Left hindlimb (tissue), 1 donor: ENCODE data around the gene DPH5.
"Not testable (repeated sequence)": the region's sequence is repeated elsewhere in the genome, so short reads cannot be mapped to it uniquely, and the experiment has no call there.

Experiments used
- DNase-seq: peaks from one replicate; pipeline ENCODE4 v3.0.0-alpha.2; 2018

Gene DPH5

GRCh38 chr1:100976936-100977335, 48.6 kb downstream of the DPH5 start:
- DNase-seq, result no peak

GRCh38 chr1:100972185-100972584, 53.4 kb downstream of the DPH5 start:
- no peak for DNase-seq

DNA sequence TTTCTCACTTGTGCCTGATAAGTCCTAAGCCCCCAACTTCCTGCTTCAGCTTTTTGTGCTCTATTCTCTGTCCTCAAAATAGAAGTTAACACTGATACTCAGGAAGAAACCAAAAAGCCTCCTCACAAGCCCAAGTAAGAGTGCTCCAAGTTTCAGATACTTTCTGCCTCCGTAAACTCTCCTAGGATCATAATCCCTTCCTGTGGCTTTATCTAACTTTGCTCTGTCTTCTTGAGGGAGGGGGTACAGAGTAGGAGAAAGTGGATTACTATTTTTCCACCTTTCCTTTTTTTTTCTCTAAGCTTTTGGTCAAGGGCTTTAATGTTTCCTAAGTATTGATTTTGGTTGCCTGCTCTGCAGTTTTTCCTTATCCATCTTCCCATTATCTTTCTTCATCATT, 54.6 kb downstream of the DPH5 start:
- DNase-seq, result no peak

DNA sequence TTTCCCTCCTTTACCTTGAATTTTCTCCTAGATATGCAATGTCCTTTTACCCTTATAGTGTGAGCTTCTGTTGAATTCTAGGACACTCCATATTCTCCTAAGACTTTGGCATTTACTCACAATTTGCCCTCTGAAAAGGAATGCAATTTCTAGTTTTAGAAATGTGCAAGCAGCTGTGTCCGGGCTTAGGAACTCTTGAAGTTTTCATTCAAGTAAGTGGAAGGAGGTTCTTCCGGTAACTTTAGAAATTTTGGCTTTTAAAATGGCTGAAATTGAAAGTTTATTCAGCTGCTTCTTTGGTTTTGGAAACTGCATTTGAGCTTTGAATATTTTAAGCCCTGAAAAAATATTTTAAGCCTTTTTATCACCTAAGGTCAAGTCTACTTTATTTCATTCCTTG, 56.3 kb downstream of the DPH5 start:
- no peak for DNase-seq

DNA sequence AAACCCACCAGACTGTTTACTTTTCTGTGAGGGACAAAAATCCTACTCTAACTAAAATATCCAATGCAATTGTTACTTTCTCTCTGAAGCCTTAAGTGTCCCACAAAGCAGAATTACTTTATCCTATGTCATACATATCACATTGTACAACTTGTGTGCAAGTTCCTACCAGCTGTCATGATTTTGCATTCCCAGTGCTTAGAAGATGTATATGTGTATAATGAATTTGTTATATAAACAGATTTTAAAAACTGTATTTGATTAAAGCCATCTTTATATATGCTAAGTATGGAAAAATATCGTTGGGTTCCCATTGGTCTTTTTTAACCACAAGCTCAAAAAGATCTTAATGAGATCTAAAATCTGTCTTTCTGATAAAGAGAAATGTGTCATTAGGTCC, 57.0 kb downstream of the DPH5 start:
- DNase-seq, result no peak

DNA sequence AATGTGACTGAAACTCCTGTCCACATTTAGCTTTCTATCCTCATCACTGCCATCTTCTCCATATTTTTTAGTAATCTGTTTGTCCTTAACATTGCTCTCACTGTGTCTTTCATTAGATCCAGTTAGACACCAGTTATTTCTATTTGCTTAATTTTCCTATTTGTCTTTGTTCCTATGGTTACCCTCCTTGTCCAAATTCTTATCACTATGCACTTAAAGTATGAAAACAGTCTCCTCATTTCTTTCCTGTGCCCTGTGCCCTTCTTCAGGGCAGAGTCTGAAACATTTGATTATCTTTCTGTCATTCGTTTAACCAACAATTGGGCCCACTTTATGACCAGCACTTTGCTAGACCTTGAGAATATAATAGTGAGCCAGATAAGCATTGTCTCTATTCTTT, 65.5 kb downstream of the DPH5 start:
- no peak for DNase-seq

- no peak for DNase-seq
Measured at GRCh38 chr1:100959502-100960060, 66.0 kb downstream of the DPH5 start.

DNA sequence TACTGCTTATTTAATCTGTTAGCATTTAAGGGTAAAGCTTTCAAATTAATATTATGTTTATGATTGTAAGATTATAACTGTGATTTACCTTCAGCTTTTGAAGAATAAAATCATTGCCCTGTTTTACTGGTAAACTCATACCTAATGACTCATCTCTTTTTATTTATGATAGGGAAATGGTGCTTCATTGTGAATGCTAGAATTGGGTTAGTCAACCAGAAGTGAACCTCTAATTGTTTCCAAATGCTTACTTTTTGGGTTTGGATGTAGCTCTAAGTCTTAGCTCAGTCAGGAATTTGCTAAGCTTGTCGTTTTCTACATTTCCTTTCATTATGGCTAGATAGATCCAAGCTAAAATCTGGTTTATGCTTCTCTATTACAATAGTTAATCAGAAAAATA, 70.3 kb downstream of the DPH5 start:
- no peak for DNase-seq

- no peak for DNase-seq
Measured at GRCh38 chr1:100953960-100954730, 71.4 kb downstream of the DPH5 start.

GRCh38 chr1:100952970-100953369, 72.6 kb downstream of the DPH5 start:
- DNase-seq, result not testable (repeated sequence)

- no peak for DNase-seq
Measured at GRCh38 chr1:100952104-100952745, 73.4 kb downstream of the DPH5 start.

DNA sequence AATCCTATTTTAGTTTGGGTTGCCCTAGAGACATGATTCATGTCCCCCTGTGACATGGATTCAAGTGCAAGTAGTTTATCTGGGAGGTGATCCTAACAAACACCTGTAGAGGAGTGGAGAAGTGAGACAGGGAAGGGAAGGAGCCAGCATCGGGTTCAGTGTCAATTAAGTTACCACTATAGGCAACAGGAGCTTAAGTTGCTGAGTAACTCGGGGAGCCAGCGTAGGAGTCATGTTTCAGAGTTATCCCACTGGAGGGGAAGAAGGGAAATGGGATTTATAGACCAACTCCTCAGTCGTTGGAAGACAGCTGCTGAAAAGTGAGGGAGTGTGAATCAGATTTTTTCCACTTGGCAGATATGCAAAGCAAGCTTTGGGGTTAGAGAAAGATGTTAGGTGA, 74.8 kb downstream of the DPH5 start:
- no peak for DNase-seq

GRCh38 chr1:100950337-100950736, 75.2 kb downstream of the DPH5 start:
- no peak for DNase-seq

GRCh38 chr1:100949515-100950158, 75.9 kb downstream of the DPH5 start:
- DNase-seq, result peak; percentile 39

DNA sequence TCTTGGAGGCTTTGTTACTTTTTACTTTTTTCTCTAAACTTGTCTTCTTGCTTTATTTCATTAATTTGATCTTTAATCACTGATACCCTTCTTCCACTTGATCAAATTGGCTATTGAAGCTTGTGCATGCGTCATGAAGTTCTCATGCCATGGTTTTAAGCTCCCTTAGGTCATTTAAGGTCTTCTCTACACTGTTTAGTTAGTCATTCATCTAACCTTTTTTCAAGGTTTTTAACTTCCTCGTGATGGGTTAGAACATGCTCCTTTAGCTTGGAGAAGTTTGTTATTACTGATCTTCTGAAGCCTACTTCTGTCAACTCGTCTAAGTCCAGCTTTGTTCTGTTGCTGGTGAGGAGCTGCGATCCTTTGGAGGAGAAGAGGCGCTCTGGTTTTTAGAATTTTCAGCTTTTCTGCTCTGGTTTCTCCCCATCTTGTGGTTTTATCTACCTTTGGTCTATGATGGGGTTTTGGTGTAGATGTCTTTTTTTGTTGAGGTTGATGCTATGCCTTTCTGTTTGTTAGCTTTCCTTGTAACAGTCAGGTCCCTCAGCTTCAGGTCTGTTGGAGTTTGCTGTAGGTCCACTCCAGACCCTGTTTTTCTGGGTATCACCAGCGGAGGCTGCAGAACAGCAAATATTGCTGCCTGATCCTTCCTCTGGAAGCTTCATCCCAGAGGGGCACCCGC, 76.7 kb downstream of the DPH5 start:
- not testable (repeated sequence) for DNase-seq

DNA sequence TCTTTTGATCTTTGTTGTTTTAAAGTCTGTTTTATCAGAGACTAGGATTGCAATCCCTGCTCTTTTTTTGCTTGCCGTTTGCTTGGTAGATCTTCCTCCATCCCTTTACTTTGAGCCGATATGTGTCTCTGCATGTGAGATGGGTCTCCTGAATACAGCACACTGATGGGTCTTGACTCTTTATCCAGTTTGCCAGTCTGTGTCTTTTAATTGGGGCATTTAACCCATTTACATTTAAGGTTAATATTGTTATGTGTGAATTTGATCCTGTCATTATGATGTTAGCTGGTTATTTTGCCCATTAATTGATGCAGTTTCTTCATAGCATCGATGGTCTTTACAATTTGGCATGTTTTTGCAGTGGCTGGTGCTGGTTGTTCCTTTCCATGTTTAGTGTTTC, 77.8 kb downstream of the DPH5 start:
- not testable (repeated sequence) for DNase-seq

GRCh38 chr1:100946064-100946463, 79.5 kb downstream of the DPH5 start:
- not testable (repeated sequence) for DNase-seq

DNA sequence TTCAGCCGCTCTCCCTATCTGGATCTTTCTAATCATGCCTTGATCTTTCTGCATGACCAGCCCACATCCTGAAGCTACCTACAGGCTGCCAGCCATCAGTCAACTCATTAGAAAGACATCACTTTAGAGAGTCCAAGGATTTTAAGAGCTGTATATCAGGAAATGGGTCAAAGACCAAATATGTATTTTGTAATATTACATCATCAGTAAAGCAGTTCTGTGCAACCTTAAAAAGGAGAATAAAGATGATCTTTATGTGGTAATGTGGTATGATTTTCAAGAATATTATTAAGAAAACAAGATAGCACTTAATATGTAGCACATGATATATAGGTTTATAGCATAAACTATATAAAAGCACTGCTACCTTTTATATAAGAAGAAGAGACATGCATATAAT, 82.1 kb downstream of the DPH5 start:
- no peak for DNase-seq

DNA sequence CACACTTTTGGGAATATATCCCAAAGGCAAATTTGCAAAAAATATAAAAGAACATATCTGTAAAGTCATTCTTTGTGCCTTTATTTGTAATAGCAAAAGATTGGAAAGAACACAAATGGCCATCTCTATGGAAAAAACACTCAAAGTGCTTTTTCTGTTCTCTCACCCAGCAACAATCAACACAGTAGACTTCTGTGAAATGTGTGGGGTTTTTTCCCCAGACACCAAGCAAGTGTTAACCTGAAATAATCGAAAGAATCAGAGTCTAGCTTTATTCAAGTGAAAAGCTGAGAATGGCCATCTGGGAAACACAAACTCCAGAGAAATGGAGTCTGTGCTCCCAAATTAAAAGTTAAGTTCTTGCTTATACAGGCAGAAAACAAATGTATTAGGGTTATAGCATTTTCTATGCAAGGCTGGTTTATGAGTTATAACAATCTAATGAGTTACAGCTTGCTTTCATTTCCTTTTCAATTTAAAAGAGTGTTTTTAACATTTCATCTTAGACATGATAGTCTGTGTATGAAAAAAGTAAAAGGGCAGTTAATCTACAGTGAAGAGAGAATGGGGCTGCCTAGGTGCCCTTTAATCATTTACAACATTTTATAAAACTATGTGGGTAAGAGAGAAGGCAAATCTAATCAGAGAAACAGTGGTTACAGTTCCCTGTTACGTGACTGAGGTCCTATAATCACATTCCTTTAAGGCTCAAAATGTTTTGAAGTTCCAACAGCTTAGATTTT, 83.1 kb downstream of the DPH5 start:
- DNase-seq, result no peak

GRCh38 chr1:100941580-100942216, 83.9 kb downstream of the DPH5 start:
- no peak for DNase-seq

- DNase-seq, result no peak
Measured at GRCh38 chr1:100941098-100941527, 84.5 kb downstream of the DPH5 start.
